Endothelial cell of umbilical vein (primary cell): ENCODE data around the gene LANCL2. TPM values are rescaled to one million over a fixed set of nuclear protein-coding genes. Genes with fewer than 3 reads are reported as not detected.

Experiments
- Bru-seq: library from RNA; stranded (reverse); fragments of 400-500 nt; gene quantifications from one replicate; lab custom pipeline; 2021; lab: Mats Ljungman, UMichigan
- BruChase-seq, 2 experiments: library from RNA; stranded (reverse); fragments of 400-500 nt; gene quantifications; one replicate each; lab custom pipeline; 2021; lab: Mats Ljungman, UMichigan
- BruUV-seq: library from RNA; stranded (reverse); fragments of 400-500 nt; replicated peaks from 2 replicates; lab custom pipeline; 2021; lab: Mats Ljungman, UMichigan
- CTCF ChIA-PET: fragments of 300-600, 350-600 bp; sonication (Branson Sonifier 250); formaldehyde crosslinking; loops from one replicate; lab custom pipeline; 2021; ENCODE audit warnings: antibody characterized with exemption, inconsistent platforms; lab: Charles Lee
- POLR2A ChIA-PET: fragments of 300-600, 350-600 bp; sonication (Branson Sonifier 250); formaldehyde crosslinking; loops from one replicate; lab custom pipeline; 2021; ENCODE audit warnings: antibody characterized with exemption, inconsistent platforms; lab: Charles Lee
- DNase-seq: peaks from one replicate; pipeline ENCODE4 v3.0.0-alpha.2; 2011; ENCODE audit warnings: low read depth, low spot score
- FAIRE-seq: peaks from 2 replicates; lab custom pipeline; 2011; peaks lifted over from hg19 to GRCh38; lab: Jason Lieb, UNC
- H2AFZ ChIP-seq: 2 replicates; pipeline ENCODE4 v1.6.0; 2012; ENCODE audit warnings: low read depth, low read length, control low read depth, inconsistent platforms
- H3K27ac ChIP-seq: 2 replicates; pipeline ENCODE4 v1.5.1; 2011; ENCODE audit warnings: low read depth, mild to moderate bottlenecking, control low read depth, low read length, moderate library complexity; ENCODE audit not compliant: insufficient read depth
- H3K27me3 ChIP-seq, 2 experiments: 2 replicates each; pipeline versions ENCODE4 v1.6.0 to v1.6.1; 2011; ENCODE audit warnings: low read length in 2 of 2, mixed read lengths in 1 of 2; ENCODE audit not compliant: control insufficient read depth in 2 of 2, insufficient read depth in 2 of 2
- H3K36me3 ChIP-seq, 2 experiments: 2 replicates in 1 of 2; 3 replicates in 1 of 2; pipeline ENCODE4 v1.5.1; 2011; ENCODE audit warnings: low read length in 2 of 2, mild to moderate bottlenecking in 1 of 2, moderate library complexity in 1 of 2; ENCODE audit not compliant: control insufficient read depth in 2 of 2, insufficient read depth in 2 of 2; ENCODE audit errors: extremely low read depth in 1 of 2
- H3K4me1 ChIP-seq: 3 replicates; pipeline ENCODE4 v1.5.1; 2011; ENCODE audit warnings: mild to moderate bottlenecking, low read length; ENCODE audit not compliant: control insufficient read depth, insufficient read depth; ENCODE audit errors: extremely low read depth
- H3K4me2 ChIP-seq: 2 replicates; pipeline ENCODE4 v1.6.1; 2011; ENCODE audit warnings: low read length, control low read depth, mixed read lengths; ENCODE audit not compliant: insufficient read depth
- H3K4me3 ChIP-seq, 3 experiments: fragments of 200-600 bp in 1 of 3; sonication (generic), shearing (Covaris generic) in 1 of 3; replicated peaks in 1 of 3; 2 replicates each; pipeline ENCODE4 v1.5.1; 2011 to 2016; ENCODE audit warnings: control low read depth in 3 of 3, low read length in 3 of 3, mild to moderate bottlenecking in 2 of 3, inconsistent platforms in 1 of 3, low read depth in 1 of 3, moderate library complexity in 1 of 3; ENCODE audit not compliant: insufficient read depth in 1 of 3
- H3K79me2 ChIP-seq: 2 replicates; pipeline ENCODE4 v1.6.0; 2012; ENCODE audit warnings: low read length, inconsistent platforms; ENCODE audit not compliant: control insufficient read depth, insufficient read depth
- H3K9ac ChIP-seq: replicated peaks from 2 replicates; pipeline ENCODE3; 2011; ENCODE audit warnings: low read length, control low read depth; ENCODE audit not compliant: insufficient read depth; ENCODE audit errors: extremely low read depth
- H3K9me1 ChIP-seq: replicated peaks from 3 replicates; pipeline ENCODE4 v1.6.0; 2011; ENCODE audit warnings: mild to moderate bottlenecking, low read length; ENCODE audit not compliant: control insufficient read depth, insufficient read depth; ENCODE audit errors: extremely low read depth
- H3K9me3 ChIP-seq: replicated peaks from 2 replicates; pipeline ENCODE4 v1.5.1; 2012; ENCODE audit warnings: low read length, inconsistent platforms; ENCODE audit not compliant: control insufficient read depth, insufficient read depth
- H4K20me1 ChIP-seq: replicated peaks from 2 replicates; pipeline ENCODE3; 2011; ENCODE audit warnings: mild to moderate bottlenecking, low read length; ENCODE audit not compliant: control insufficient read depth, insufficient read depth; ENCODE audit errors: extremely low read depth
- CTCF ChIP-seq, 2 donors: IDR thresholded peaks; 1 replicate in 1 of 2; 2 replicates in 1 of 2; pipeline ENCODE4 v1.5.1; 2011; ENCODE audit warnings: low read length in 2 of 2, mild to moderate bottlenecking in 2 of 2, moderate library complexity in 2 of 2, control low read depth in 1 of 2, inconsistent platforms in 1 of 2, low read depth in 1 of 2; ENCODE audit not compliant: insufficient read depth in 1 of 2; ENCODE audit errors: extremely low read depth in 1 of 2
- EZH2 ChIP-seq: IDR thresholded peaks from 2 replicates; pipeline ENCODE4 v1.6.1; 2012; ENCODE audit warnings: borderline replicate concordance, low read depth, mild to moderate bottlenecking, moderate library complexity, low read length, inconsistent platforms; ENCODE audit not compliant: severe bottlenecking
- FOS ChIP-seq: IDR thresholded peaks from 2 replicates; pipeline ENCODE4 v1.6.1; 2011; ENCODE audit warnings: mild to moderate bottlenecking, low read length, moderate library complexity, borderline replicate concordance; ENCODE audit not compliant: insufficient read depth
- GATA2 ChIP-seq: IDR thresholded peaks from 2 replicates; pipeline ENCODE4 v1.7.0; 2011; ENCODE audit warnings: low read depth, mild to moderate bottlenecking, moderate library complexity, mixed read lengths, low read length; ENCODE audit not compliant: insufficient read length, insufficient read depth
- JUN ChIP-seq: IDR thresholded peaks from 2 replicates; pipeline ENCODE4 v1.6.1; 2011; ENCODE audit warnings: borderline replicate concordance, low read depth; ENCODE audit not compliant: insufficient read length, insufficient read depth
- MAX ChIP-seq: IDR thresholded peaks from 2 replicates; pipeline ENCODE4 v1.6.1; 2011; ENCODE audit not compliant: insufficient read depth, insufficient read length
- MYC ChIP-seq: IDR thresholded peaks from one replicate; pipeline ENCODE4 v1.6.1; 2011; ENCODE audit warnings: mild to moderate bottlenecking, low read depth, low read length
- POLR2A ChIP-seq: IDR thresholded peaks from 2 replicates; pipeline ENCODE4 v1.6.1; 2012; ENCODE audit warnings: low read depth, mild to moderate bottlenecking, control low read depth, low read length
- POLR2AphosphoS5 ChIP-seq: IDR thresholded peaks from 2 replicates; pipeline ENCODE4 v1.6.1; 2012; ENCODE audit warnings: low read depth, mild to moderate bottlenecking, control low read depth, low read length, moderate library complexity; ENCODE audit not compliant: insufficient read depth
- dilution Hi-C: fragments of 300-500 bp; cut with MboI; formaldehyde crosslinking; loops from one replicate; pipeline ENCODE4 v1.15.0; 2019; ENCODE audit warnings: low sequenced_read_pairs; ENCODE audit not compliant: extremely low pct_ligation_motif_present
- intact Hi-C: fragments of 100-400 bp; cut with micrococcal nuclease; formaldehyde crosslinking; loops from one replicate; pipeline ENCODE4 v1.10.0; 2022
- long read RNA-seq: library from polyadenylated mRNA; stranded (forward); transcript quantifications from one replicate; pipeline ENCODE4 v2.0.0, GENCODE V29; 2021
- polyA minus RNA-seq, 3 experiments: library from RNA; depleted of rRNA, polyadenylated mRNA; stranded (reverse); fragments of >200 nt; gene quantifications; 1 replicate in 1 of 3; 2 replicates in 2 of 3; pipeline ENCODE4 v1.2.3, GENCODE V29; 2011
- polyA plus RNA-seq, 4 experiments: library from polyadenylated mRNA; depleted of rRNA in 3 of 4; stranded (reverse) in 3 of 4; unstranded in 1 of 4; fragments of >200 nt; gene quantifications; 2 replicates each; pipeline versions ENCODE4 v1.2.1 to v1.2.3, GENCODE V29; 2011 to 2012; ENCODE audit warnings: missing spikeins in 1 of 4
- total RNA-seq: library from RNA; stranded (reverse); gene quantifications from 2 replicates; pipeline ENCODE4 v1.2.3, GENCODE V29; 2021

Gene LANCL2
- total RNA-seq (19.2 and 19.6 TPM in 2 replicates), polyA plus RNA-seq (18.8 and 25.3 TPM in 2 replicates), polyA minus RNA-seq (34.6 and 41.5 TPM in 2 replicates), Bru-seq, nascent RNA (percentile 79 among the genes with signal in this experiment), BruChase-seq, experiment 1, labeled RNA remaining after a 6-hour chase (percentile 59 among the genes with signal in this experiment), BruChase-seq, experiment 2, labeled RNA remaining after a 2-hour chase (percentile 56 among the genes with signal in this experiment)
- 22.1 and 25.4 TPM in 2 replicates for polyA plus RNA-seq (2011; cell fraction: cytosol; rRNA removed)
- polyA plus RNA-seq (2011; cell fraction: nucleus; rRNA removed) = 20.7 and 29.5 TPM in 2 replicates
- polyA plus RNA-seq (2012) = 11.2 and 16.6 TPM in 2 replicates
- polyA minus RNA-seq (2011; cell fraction: cytosol; rRNA and poly(A)+ RNA removed) = 8.1 TPM
- polyA minus RNA-seq (2011; cell fraction: nucleus; rRNA and poly(A)+ RNA removed) = 11.8 and 14.5 TPM in 2 replicates
- long read RNA-seq, full-length matches to known transcripts = 29 of 41 reads
- long read RNA-seq, partial matches to known transcripts = 5 of 41 reads
- long read RNA-seq, other reads (novel, unspliced or antisense) = 7 of 41 reads

- intact Hi-C loops (loop anchor here (1.0 to 10.0 kb wide), 8 partner anchors 17 to 740 kb away; partner anchors contain the start of genes CCT6A, CHCHD2, PSPH and VOPP1), dilution Hi-C loops (no loop called here)
- Histone ChIP-seq H4K20me1 (no peaks in the 10 kb centered on the region), H3K36me3 (no peaks in the 10 kb centered on the region), H3K9me3 (no peaks in the 10 kb centered on the region), H3K79me2 (peaks cover 18% of the 10 kb centered on the region), H3K4me3 (peak within 1 kb of the TSS; percentile 41 to 79 (median 69)), H3K9me1 (no peaks in the 10 kb centered on the region), H3K27me3 (peaks cover 0 to 2% of the 10 kb centered on the region in 2 experiments), H3K27ac (peak within 1 kb of the TSS; percentile 88), H3K4me1 (peaks cover 22% of the 10 kb centered on the region), H3K4me2 (peak within 1 kb of the TSS; percentile 91), H3K9ac (peak within 1 kb of the TSS; percentile 85), H2AFZ (peak within 1 kb of the TSS; percentile 70)
- POLR2A ChIA-PET = interaction anchor here (1.1 kb wide), 1 partner anchor 12 kb away, joined by 3 read pairs; no protein-coding TSS in a partner anchor
- CTCF ChIA-PET = interaction anchor here (0.9 to 1.9 kb wide), 8 partner anchors 8 to 577 kb away, joined by 3 to 12 read pairs (median 5); no protein-coding TSS in a partner anchor
- DNase-seq (peak; percentile 62), FAIRE-seq (no peak)
- no peak for TF ChIP-seq POLR2A
- no peak for TF ChIP-seq MAX
- BruUV-seq = TSS peak; percentile 25
Measured at GRCh38 chr7:55365205-55365674, at the start of gene LANCL2. TSS of gene LANCL2 (plus strand) at chr7:55365337. CDS start at chr7:55366026, 689 bp downstream.

- H2AFZ ChIP-seq = no peak overlapping the region
- no peaks in the 10 kb centered on the region for H3K9me3 ChIP-seq
- dilution Hi-C loops = no loop called here
- H3K9me1 ChIP-seq = no peaks in the 10 kb centered on the region
- no peak overlapping the region for H3K27ac ChIP-seq
- TF ChIP-seq MYC = no peak
- TF ChIP-seq EZH2 = no peak
- TF ChIP-seq POLR2A = no peak
- no peak for TF ChIP-seq JUN
- TF ChIP-seq GATA2 = no peak
- no peak for TF ChIP-seq CTCF (IDR thresholded peaks at IDR 0.05; ENCODE audit: extremely low read depth in 1 of 2, insufficient read depth in 1 of 2, low read depth in 1 of 2, low read length in 2 of 2)
- no peak for TF ChIP-seq POLR2AphosphoS5
- no peak for TF ChIP-seq MAX
- TF ChIP-seq FOS = no peak
- no peak overlapping the region for H3K4me2 ChIP-seq
- no peak for FAIRE-seq
- no peaks in the 10 kb centered on the region for H3K4me1 ChIP-seq
- intact Hi-C loops = no loop called here
- DNase-seq = no peak
- H4K20me1 ChIP-seq = no peaks in the 10 kb centered on the region
- no peaks in the 10 kb centered on the region for H3K79me2 ChIP-seq
- ChIA-PET CTCF (no interaction called here), POLR2A (no interaction called here)
- peaks cover 0 to 4% of the 10 kb centered on the region in 2 experiments for H3K27me3 ChIP-seq
- H3K4me3 ChIP-seq = no peak overlapping the region
- no peaks in the 10 kb centered on the region for H3K36me3 ChIP-seq
- H3K9ac ChIP-seq = no peak overlapping the region
- no TSS peak for BruUV-seq
Measured at GRCh38 chr7:55325371-55325792, 39.8 kb upstream of the LANCL2 start.
